Mesenchymal stem cell (in vitro differentiated cells and primary cell): ENCODE data around the gene TRPV4.
"Not testable (repeated sequence)": the region's sequence is repeated elsewhere in the genome, so short reads cannot be mapped to it uniquely, and the experiment has no call there.

Experiments
- DNase-seq: peaks from one replicate; pipeline ENCODE4 v3.0.0-alpha.2; 2013
- H2AFZ ChIP-seq: one replicate; pipeline ENCODE4 v1.6.1; 2013; ENCODE audit warnings: low read depth, mild to moderate bottlenecking, control low read depth, inconsistent platforms, low read length, moderate library complexity
- H2AK5ac ChIP-seq: 2 replicates; pipeline ENCODE4 v1.6.1; 2013; ENCODE audit warnings: low read length, moderate library complexity, mild to moderate bottlenecking, inconsistent platforms; ENCODE audit not compliant: severe bottlenecking
- H2BK120ac ChIP-seq: one replicate; pipeline ENCODE4 v1.6.1; 2013; ENCODE audit warnings: low read depth, mild to moderate bottlenecking, inconsistent platforms, low read length, moderate library complexity
- H2BK12ac ChIP-seq, 2 experiments: one replicate each; pipeline ENCODE4 v1.6.1; 2013; ENCODE audit warnings: inconsistent platforms in 2 of 2, low read length in 2 of 2, mild to moderate bottlenecking in 2 of 2, moderate library complexity in 2 of 2, control low read depth in 1 of 2
- H2BK15ac ChIP-seq: one replicate; pipeline ENCODE4 v1.6.1; 2013; ENCODE audit warnings: mild to moderate bottlenecking, low read depth, inconsistent platforms; ENCODE audit not compliant: poor library complexity, severe bottlenecking
- H2BK5ac ChIP-seq: 2 replicates; pipeline ENCODE4 v1.6.1; 2013; ENCODE audit warnings: low read depth, mild to moderate bottlenecking, low read length, control low read depth, inconsistent platforms; ENCODE audit not compliant: poor library complexity, severe bottlenecking
- H3K14ac ChIP-seq, 2 experiments: one replicate each; pipeline ENCODE4 v1.6.1; 2013; ENCODE audit warnings: inconsistent platforms in 2 of 2, low read length in 2 of 2, control low read depth in 1 of 2, mild to moderate bottlenecking in 1 of 2, moderate library complexity in 1 of 2
- H3K18ac ChIP-seq, 2 experiments: one replicate each; pipeline ENCODE4 v1.6.1; 2013; ENCODE audit warnings: inconsistent platforms in 2 of 2, low read length in 2 of 2, control low read depth in 1 of 2, low read depth in 1 of 2, mild to moderate bottlenecking in 1 of 2
- H3K23ac ChIP-seq, 2 experiments: one replicate each; pipeline ENCODE4 v1.6.1; 2013; ENCODE audit warnings: inconsistent platforms in 2 of 2, low read length in 2 of 2, mild to moderate bottlenecking in 2 of 2, moderate library complexity in 2 of 2, control low read depth in 1 of 2
- H3K27ac ChIP-seq: 2 replicates; pipeline ENCODE4 v1.5.1; 2013; ENCODE audit warnings: mild to moderate bottlenecking, moderate library complexity, low read length, control low read depth, inconsistent platforms; ENCODE audit not compliant: poor library complexity, severe bottlenecking
- H3K27me3 ChIP-seq, 2 experiments: 2 replicates each; pipeline versions ENCODE4 v1.6.1 to v1.7.0; 2013; ENCODE audit warnings: low read length in 2 of 2, mild to moderate bottlenecking in 2 of 2, moderate library complexity in 2 of 2, control low read depth in 1 of 2, inconsistent platforms in 1 of 2; ENCODE audit not compliant: control insufficient read depth in 1 of 2, insufficient read depth in 1 of 2
- H3K36me3 ChIP-seq, 2 experiments: 2 replicates each; pipeline versions ENCODE4 v1.6.1 to v1.7.0; 2013; ENCODE audit warnings: low read length in 2 of 2, control low read depth in 1 of 2, inconsistent platforms in 1 of 2, low read depth in 1 of 2, mild to moderate bottlenecking in 1 of 2; ENCODE audit not compliant: insufficient read depth in 2 of 2, control insufficient read depth in 1 of 2
- H3K4ac ChIP-seq, 2 experiments: one replicate each; pipeline ENCODE4 v1.6.1; 2013; ENCODE audit warnings: inconsistent platforms in 2 of 2, low read length in 2 of 2, mild to moderate bottlenecking in 2 of 2, moderate library complexity in 2 of 2, control low read depth in 1 of 2, low read depth in 1 of 2
- H3K4me1 ChIP-seq: 2 replicates; pipeline ENCODE4 v1.6.1; 2013; ENCODE audit warnings: low read depth, low read length, control low read depth; ENCODE audit not compliant: control insufficient read depth, insufficient read depth
- H3K4me2 ChIP-seq: 2 replicates; pipeline ENCODE4 v1.6.1; 2013; ENCODE audit warnings: low read length, mild to moderate bottlenecking, inconsistent platforms; ENCODE audit not compliant: poor library complexity, severe bottlenecking
- H3K4me3 ChIP-seq, 2 experiments: 2 replicates each; pipeline versions ENCODE4 v1.5.1 to v1.7.0; 2013; ENCODE audit warnings: low read length in 2 of 2, mild to moderate bottlenecking in 2 of 2, control low read depth in 1 of 2, low read depth in 1 of 2; ENCODE audit not compliant: insufficient read depth in 1 of 2
- H3K79me1 ChIP-seq: replicated peaks from 2 replicates; pipeline ENCODE4 v1.6.1; 2013; ENCODE audit warnings: mild to moderate bottlenecking, control low read depth, low read length, inconsistent platforms; ENCODE audit not compliant: poor library complexity, severe bottlenecking
- H3K9ac ChIP-seq: 2 replicates; pipeline ENCODE4 v1.7.0; 2013; ENCODE audit warnings: mild to moderate bottlenecking, low read length, moderate library complexity
- H3K9me3 ChIP-seq: 2 replicates; pipeline ENCODE4 v1.7.0; 2013; ENCODE audit warnings: mild to moderate bottlenecking, low read length; ENCODE audit not compliant: control insufficient read depth
- H4K8ac ChIP-seq: one replicate; pipeline ENCODE4 v1.6.1; 2013; ENCODE audit warnings: inconsistent platforms, mild to moderate bottlenecking, low read length, moderate library complexity
- H4K91ac ChIP-seq: one replicate; pipeline ENCODE4 v1.6.1; 2013; ENCODE audit warnings: mild to moderate bottlenecking, low read length, inconsistent platforms
- WGBS: methylation state at CpG from one replicate; pipeline ENCODE4 v1.1.7; 2013; ENCODE audit warnings: mixed read lengths; 5-methylcytosine and 5-hydroxymethylcytosine counted together

The TRPV4 gene

GRCh38 chr12:109858764-109859163, 25.6 kb upstream of the TRPV4 start:
- H2BK5ac ChIP-seq = no peak overlapping the region
- no peak overlapping the region for H2BK12ac ChIP-seq
- H3K27ac ChIP-seq = no peak overlapping the region
- H3K14ac ChIP-seq = no peak overlapping the region
- H2BK15ac ChIP-seq = peak overlapping the region; percentile 8
- H3K23ac ChIP-seq = no peak overlapping the region
- H4K8ac ChIP-seq = no peak overlapping the region
- H3K9ac ChIP-seq = no peak overlapping the region
- no peak overlapping the region for H2AFZ ChIP-seq
- H3K4me1 ChIP-seq = peaks cover 15% of the 10 kb centered on the region
- no peak overlapping the region for H3K4me2 ChIP-seq
- no peak overlapping the region for H4K91ac ChIP-seq
- H3K18ac ChIP-seq = no peak overlapping the region
- WGBS = 69% methylated on average over 5 of the region's 5 CpGs
- H3K4ac ChIP-seq = no peak overlapping the region
- H3K9me3 ChIP-seq = no peaks in the 10 kb centered on the region
- peaks cover 44 to 58% of the 10 kb centered on the region in 2 experiments for H3K36me3 ChIP-seq
- no peak overlapping the region for H2AK5ac ChIP-seq
- H3K79me1 ChIP-seq = peaks cover 11% of the 10 kb centered on the region
- H3K4me3 ChIP-seq = no peak overlapping the region
- no peaks in the 10 kb centered on the region for H3K27me3 ChIP-seq
- no peak for DNase-seq
- H2BK120ac ChIP-seq = no peak overlapping the region

GRCh38 chr12:109857715-109858114, 24.5 kb upstream of the TRPV4 start:
- WGBS = over 99% methylated on average over 6 of the region's 6 CpGs
- no peak overlapping the region for H2BK5ac ChIP-seq
- DNase-seq = no peak
- H3K4me2 ChIP-seq = no peak overlapping the region
- H3K14ac ChIP-seq = no peak overlapping the region
- no peak overlapping the region for H2AK5ac ChIP-seq
- no peak overlapping the region for H4K91ac ChIP-seq
- H3K23ac ChIP-seq = no peak overlapping the region
- no peak overlapping the region for H3K9ac ChIP-seq
- no peak overlapping the region for H3K4me3 ChIP-seq
- H3K79me1 ChIP-seq = peaks cover 10% of the 10 kb centered on the region
- no peaks in the 10 kb centered on the region for H3K27me3 ChIP-seq
- no peak overlapping the region for H4K8ac ChIP-seq
- H3K18ac ChIP-seq = no peak overlapping the region
- H3K4me1 ChIP-seq = peaks cover 14% of the 10 kb centered on the region
- no peak overlapping the region for H3K4ac ChIP-seq
- H3K9me3 ChIP-seq = no peaks in the 10 kb centered on the region
- H2BK12ac ChIP-seq = no peak overlapping the region
- H3K36me3 ChIP-seq = peaks cover 47 to 60% of the 10 kb centered on the region in 2 experiments
- H3K27ac ChIP-seq = no peak overlapping the region
- H2AFZ ChIP-seq = no peak overlapping the region
- H2BK120ac ChIP-seq = no peak overlapping the region
- no peak overlapping the region for H2BK15ac ChIP-seq

GRCh38 chr12:109855377-109855776, 22.2 kb upstream of the TRPV4 start:
- no peak overlapping the region for H2BK15ac ChIP-seq
- H4K91ac ChIP-seq = no peak overlapping the region
- no peak overlapping the region for H3K9ac ChIP-seq
- H2BK12ac ChIP-seq = no peak overlapping the region
- no peak overlapping the region for H3K23ac ChIP-seq
- no peak overlapping the region for H3K4ac ChIP-seq
- H3K4me3 ChIP-seq = no peak overlapping the region
- no peak overlapping the region for H3K4me2 ChIP-seq
- no peak overlapping the region for H2AK5ac ChIP-seq
- H3K27ac ChIP-seq = no peak overlapping the region
- WGBS = 92% methylated on average over 14 of the region's 14 CpGs
- no peak for DNase-seq
- H3K18ac ChIP-seq = no peak overlapping the region
- no peak overlapping the region for H3K14ac ChIP-seq
- no peak overlapping the region for H4K8ac ChIP-seq
- H3K27me3 ChIP-seq = no peaks in the 10 kb centered on the region
- H3K79me1 ChIP-seq = peaks cover 4% of the 10 kb centered on the region
- H2BK5ac ChIP-seq = no peak overlapping the region
- H3K9me3 ChIP-seq = no peaks in the 10 kb centered on the region
- no peak overlapping the region for H2AFZ ChIP-seq
- H2BK120ac ChIP-seq = no peak overlapping the region
- no peaks in the 10 kb centered on the region for H3K4me1 ChIP-seq
- H3K36me3 ChIP-seq = peaks cover 50 to 62% of the 10 kb centered on the region in 2 experiments

- not testable (repeated sequence) for H3K27me3 ChIP-seq, H4K8ac ChIP-seq, H3K4me1 ChIP-seq, H3K9me3 ChIP-seq, H3K23ac ChIP-seq, H3K14ac ChIP-seq, H3K4me3 ChIP-seq, H4K91ac ChIP-seq, H2AK5ac ChIP-seq, H3K4ac ChIP-seq, H2BK12ac ChIP-seq, H3K27ac ChIP-seq, H2BK15ac ChIP-seq, H3K4me2 ChIP-seq, H2BK120ac ChIP-seq, H3K18ac ChIP-seq, H3K9ac ChIP-seq, H2AFZ ChIP-seq, DNase-seq, H3K79me1 ChIP-seq, H2BK5ac ChIP-seq
- peaks cover 20 to 30% of the 10 kb centered on the region in 2 experiments for H3K36me3 ChIP-seq
- 98% methylated on average over 4 of the region's 6 CpGs for WGBS
Observed at GRCh38 chr12:109850518-109850917, 17.3 kb upstream of the TRPV4 start.
